Panc1 (cell line): ENCODE data around the gene GMNC. TPM values are rescaled to one million over a fixed set of nuclear protein-coding genes. Genes with fewer than 3 reads are reported as not detected.
A peak's percentile ranks its signal among the peaks of the same experiment; 100 is the strongest.

ENCODE experiments used
- ATAC-seq: fragments of 200-7000 bp; cut with Tn5 transposase; 2 replicates; pipeline ENCODE4 v1.9.1; 2020; ENCODE audit warnings: mild to moderate bottlenecking, moderate library complexity
- BruUV-seq: library from RNA; stranded (reverse); fragments of 400-500 nt; replicated peaks from 2 replicates; lab custom pipeline; 2021; lab: Mats Ljungman, UMichigan
- CTCF ChIA-PET: fragments of 300-600 bp; sonication (Branson Sonifier 250); formaldehyde crosslinking; loops from one replicate; lab custom pipeline; 2022; ENCODE audit warnings: antibody characterized with exemption; lab: Charles Lee
- POLR2A ChIA-PET: fragments of 300-600 bp; sonication (Branson Sonifier 250); formaldehyde crosslinking; loops from one replicate; lab custom pipeline; 2022; ENCODE audit warnings: antibody characterized with exemption; lab: Charles Lee
- DNase-seq: peaks from one replicate; pipeline ENCODE4 v3.0.0-alpha.2; 2010; ENCODE audit warnings: low read depth, low spot score
- H3K27ac ChIP-seq: 2 replicates; pipeline ENCODE4 v1.5.1; 2011; ENCODE audit warnings: mild to moderate bottlenecking, low read length, inconsistent platforms
- H3K27me3 ChIP-seq: fragments of 200-500 bp; sonication (Bioruptor generic); 2 replicates; pipeline ENCODE4 v1.6.0; 2014; ENCODE audit warnings: low read length, inconsistent platforms; ENCODE audit not compliant: control insufficient read depth, insufficient read depth
- H3K36me3 ChIP-seq: fragments of 200-500 bp; sonication (Bioruptor generic); 2 replicates; pipeline ENCODE4 v1.5.1; 2014; ENCODE audit warnings: inconsistent platforms, mild to moderate bottlenecking, low read length, moderate library complexity; ENCODE audit not compliant: control insufficient read depth, insufficient read depth
- H3K4me1 ChIP-seq: 2 replicates; pipeline ENCODE4 v1.5.1; 2011; ENCODE audit warnings: inconsistent platforms, mild to moderate bottlenecking, low read length, moderate library complexity; ENCODE audit not compliant: control insufficient read depth, insufficient read depth
- H3K4me3 ChIP-seq, 2 experiments: 2 replicates each; pipeline ENCODE4 v1.5.1; 2011 to 2012; ENCODE audit warnings: low read depth in 2 of 2, low read length in 2 of 2, mild to moderate bottlenecking in 2 of 2, inconsistent platforms in 1 of 2, moderate library complexity in 1 of 2
- H3K9me3 ChIP-seq: fragments of 200-500 bp; sonication (Bioruptor generic); 2 replicates; pipeline ENCODE4 v1.5.1; 2014; ENCODE audit warnings: low read depth, mild to moderate bottlenecking, inconsistent platforms, low read length, moderate library complexity; ENCODE audit not compliant: control insufficient read depth, insufficient read depth
- CTCF ChIP-seq: fragments of 450-650 bp; IDR thresholded peaks from 2 replicates; pipeline ENCODE4 v1.5.1; 2017; ENCODE audit warnings: mild to moderate bottlenecking
- POLR2AphosphoS5 ChIP-seq: IDR thresholded peaks from 2 replicates; pipeline ENCODE4 v1.6.1; 2012; ENCODE audit warnings: mild to moderate bottlenecking, low read depth, low read length, moderate library complexity
- REST ChIP-seq, 2 experiments: IDR thresholded peaks; 2 replicates each; pipeline ENCODE4 v1.6.1; 2011 to 2012; ENCODE audit warnings: low read depth in 2 of 2, control low read depth in 1 of 2, low read length in 1 of 2, mild to moderate bottlenecking in 1 of 2, moderate library complexity in 1 of 2; ENCODE audit not compliant: insufficient read depth in 1 of 2
- SIN3A ChIP-seq: IDR thresholded peaks from 2 replicates; pipeline ENCODE4 v1.6.1; 2012; ENCODE audit warnings: low read depth, mild to moderate bottlenecking, low read length, moderate library complexity, borderline replicate concordance; ENCODE audit not compliant: insufficient read depth
- TCF7L2 ChIP-seq: IDR thresholded peaks from 2 replicates; pipeline ENCODE4 v1.6.1; 2011; ENCODE audit warnings: mild to moderate bottlenecking, low read depth, low read length, inconsistent platforms
- in situ Hi-C: cut with HindIII; loops from 2 replicates; pipeline ENCODE4 v1.10.0; 2016; ENCODE audit warnings: low sequenced_read_pairs, low pct_unique_long_range_greater_than_20kb
- intact Hi-C: fragments of 100-400 bp; cut with micrococcal nuclease; formaldehyde crosslinking; loops from one replicate; pipeline ENCODE4 v1.10.0; 2022; ENCODE audit not compliant: unreplicated experiment
- total RNA-seq: library from RNA; stranded (reverse); gene quantifications from one replicate; pipeline ENCODE4 v1.2.1, GENCODE V29; 2021; ENCODE audit not compliant: unreplicated experiment

The GMNC gene
- total RNA-seq, 1 experiment from 2014 or later: not detected

- 0 out of 2 replicates have a peak, but pooled peaks cover 2% of the 10 kb centered on the region for H3K36me3 ChIP-seq
- H3K4me3 ChIP-seq: peak overlapping the region; percentile 49 to 60
- H3K4me1 ChIP-seq: no peaks in the 10 kb centered on the region
- peaks cover 27% of the 10 kb centered on the region for H3K27me3 ChIP-seq
- ChIA-PET POLR2A (no interaction called here), CTCF (no interaction called here)
- no peaks in the 10 kb centered on the region for H3K9me3 ChIP-seq
- ATAC-seq: no peak
- intact Hi-C loops (no loop called here), in situ Hi-C loops (no loop called here)
- no TSS peak for BruUV-seq
- DNase-seq: no peak
- no peak overlapping the region for H3K27ac ChIP-seq
- TF ChIP-seq TCF7L2 (no peak), REST (IDR thresholded peaks at IDR 0.05; ENCODE audit: insufficient read depth in 1 of 2, low read depth in 2 of 2, low read length in 1 of 2) (no peak), CTCF (no peak), POLR2AphosphoS5 (no peak), SIN3A (no peak)
These were observed 598 bp upstream of the GMNC start for GRCh38 chr3:190863119-190863465.

- DNase-seq: no peak
- CTCF ChIA-PET: no interaction called here
- peaks cover 22% of the 10 kb centered on the region for H3K27me3 ChIP-seq
- TF ChIP-seq CTCF (no peak), TCF7L2 (no peak), POLR2AphosphoS5 (no peak), REST (IDR thresholded peaks at IDR 0.05; ENCODE audit: insufficient read depth in 1 of 2, low read depth in 2 of 2, low read length in 1 of 2) (no peak), SIN3A (no peak)
- no peaks in the 10 kb centered on the region for H3K9me3 ChIP-seq
- H3K4me1 ChIP-seq: no peaks in the 10 kb centered on the region
- 0 out of 2 replicates have a peak, but pooled peaks cover 2% of the 10 kb centered on the region for H3K36me3 ChIP-seq
- intact Hi-C loops: no loop called here
- H3K27ac ChIP-seq: no peak overlapping the region
- no TSS peak for BruUV-seq
- in situ Hi-C loops: no loop called here
- no peak for ATAC-seq
- H3K4me3 ChIP-seq: no peak overlapping the region
- POLR2A ChIA-PET: no interaction called here
These were observed 2.0 kb downstream of the GMNC start for GRCh38 chr3:190860521-190860920.
